ENCODE measurements around the gene NTPCR. TPM values are rescaled to one million over a fixed set of nuclear protein-coding genes. Genes with fewer than 3 reads are reported as not detected.

The NTPCR gene
- total and polyA plus RNA-seq, 3 donors from 2014 or later: 25.5 to 85.1 (median 38.8) TPM

DNA sequence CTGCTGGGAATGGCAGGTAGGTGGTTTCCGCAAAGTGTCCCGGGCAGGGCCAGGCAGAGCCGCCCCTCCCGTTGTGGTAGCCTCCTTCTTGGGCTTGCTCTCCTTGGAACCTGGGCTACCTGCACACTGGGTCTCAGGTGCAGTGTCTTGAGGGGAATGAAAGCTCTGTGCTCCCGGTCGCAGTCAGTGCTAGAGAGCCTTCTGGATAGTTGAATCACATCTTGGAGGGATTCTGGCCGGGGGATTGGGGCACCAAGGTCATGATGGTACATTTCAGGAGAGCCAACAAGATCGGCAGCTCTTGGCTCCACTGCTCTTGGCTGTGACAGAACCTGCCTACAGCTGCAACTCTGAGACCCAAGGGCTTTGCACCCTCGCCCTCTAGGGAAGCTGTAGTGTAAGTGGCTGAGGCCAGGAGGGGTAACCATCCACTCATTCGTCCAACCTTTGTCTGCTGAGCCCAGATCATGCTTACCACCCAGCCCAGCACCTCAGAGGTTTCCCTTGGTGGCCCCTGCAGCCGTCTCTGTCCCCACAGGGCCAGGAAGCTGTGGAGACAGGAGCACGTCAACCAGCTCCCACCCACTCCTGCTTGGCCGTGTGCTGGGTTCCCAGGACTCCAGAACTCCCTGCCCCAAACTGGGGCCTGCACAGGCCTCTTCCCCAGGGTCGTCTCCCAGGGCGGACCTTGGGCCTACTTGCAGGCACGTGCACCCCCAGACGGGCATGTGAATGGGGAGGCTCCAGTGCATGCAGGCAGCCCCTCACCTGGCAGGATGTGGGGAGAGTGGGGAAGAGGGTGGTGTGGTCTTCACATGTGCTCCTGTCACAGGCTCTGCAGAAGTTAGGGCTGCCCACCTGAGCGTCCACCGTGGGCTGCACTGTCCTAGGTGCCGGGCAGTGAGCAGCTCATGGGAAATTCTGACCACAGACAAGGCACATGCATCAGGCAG is 40.0 kb downstream of the NTPCR start:
- Histone ChIP-seq H3K9me3 (no peaks in the 10 kb centered on the region), H3K27ac (no peak overlapping the region), H3K36me3 (ENCODE audit: low read depth, missing control alignments) (no peaks in the 10 kb centered on the region), H3K4me3 (no peak overlapping the region), H3K27me3 (no peaks in the 10 kb centered on the region), H3K4me1 (no peaks in the 10 kb centered on the region)
- DNase-seq: no peak
- 90 to 92% methylated on average over 7 to 20 of the region's 20 CpGs for WGBS, 2 donors
- intact Hi-C loops (cut with DNase I; ENCODE audit: low total_unique reads): no loop called here
- no peak for TF ChIP-seq POLR2A (IDR thresholded peaks at IDR 0.05)
- TF ChIP-seq, protein P1, sequence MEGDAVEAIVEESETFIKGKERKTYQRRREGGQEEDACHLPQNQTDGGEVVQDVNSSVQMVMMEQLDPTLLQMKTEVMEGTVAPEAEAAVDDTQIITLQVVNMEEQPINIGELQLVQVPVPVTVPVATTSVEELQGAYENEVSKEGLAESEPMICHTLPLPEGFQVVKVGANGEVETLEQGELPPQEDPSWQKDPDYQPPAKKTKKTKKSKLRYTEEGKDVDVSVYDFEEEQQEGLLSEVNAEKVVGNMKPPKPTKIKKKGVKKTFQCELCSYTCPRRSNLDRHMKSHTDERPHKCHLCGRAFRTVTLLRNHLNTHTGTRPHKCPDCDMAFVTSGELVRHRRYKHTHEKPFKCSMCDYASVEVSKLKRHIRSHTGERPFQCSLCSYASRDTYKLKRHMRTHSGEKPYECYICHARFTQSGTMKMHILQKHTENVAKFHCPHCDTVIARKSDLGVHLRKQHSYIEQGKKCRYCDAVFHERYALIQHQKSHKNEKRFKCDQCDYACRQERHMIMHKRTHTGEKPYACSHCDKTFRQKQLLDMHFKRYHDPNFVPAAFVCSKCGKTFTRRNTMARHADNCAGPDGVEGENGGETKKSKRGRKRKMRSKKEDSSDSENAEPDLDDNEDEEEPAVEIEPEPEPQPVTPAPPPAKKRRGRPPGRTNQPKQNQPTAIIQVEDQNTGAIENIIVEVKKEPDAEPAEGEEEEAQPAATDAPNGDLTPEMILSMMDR (IDR thresholded peaks at IDR 0.05): no peak

DNA sequence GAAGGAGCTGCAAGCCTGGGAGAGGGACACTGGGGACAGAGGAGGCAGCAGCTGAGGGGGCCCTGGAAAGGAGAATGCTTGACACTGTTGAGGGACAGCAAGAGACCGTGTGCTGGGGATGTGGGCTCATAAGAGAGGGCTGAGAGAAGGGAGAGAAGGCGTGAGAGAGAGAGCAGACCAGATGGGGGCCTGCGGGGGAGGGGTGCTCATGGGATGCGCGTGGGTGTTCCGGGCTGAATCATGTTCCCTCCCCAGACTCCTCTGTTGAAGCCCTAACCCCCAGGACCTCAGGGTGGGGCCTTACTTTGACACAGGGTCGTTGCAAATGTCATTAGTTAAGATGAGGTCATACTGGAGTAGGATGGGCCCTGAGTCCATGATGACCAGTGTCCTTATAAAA is 40.8 kb downstream of the NTPCR start:
- H3K9me3 ChIP-seq: no peaks in the 10 kb centered on the region
- no peak overlapping the region for H3K27ac ChIP-seq
- TF ChIP-seq, protein P1 (IDR thresholded peaks at IDR 0.05): no peak
- no peak for TF ChIP-seq POLR2A (IDR thresholded peaks at IDR 0.05)
- 80 to 88% methylated on average over 7 of the region's 7 CpGs for WGBS, 2 donors
- H3K4me1 ChIP-seq: no peaks in the 10 kb centered on the region
- H3K4me3 ChIP-seq: no peak overlapping the region
- DNase-seq: no peak
- H3K27me3 ChIP-seq: no peaks in the 10 kb centered on the region
- intact Hi-C loops (cut with DNase I; ENCODE audit: low total_unique reads): no loop called here
- no peaks in the 10 kb centered on the region for H3K36me3 ChIP-seq (ENCODE audit: low read depth, missing control alignments)

DNA sequence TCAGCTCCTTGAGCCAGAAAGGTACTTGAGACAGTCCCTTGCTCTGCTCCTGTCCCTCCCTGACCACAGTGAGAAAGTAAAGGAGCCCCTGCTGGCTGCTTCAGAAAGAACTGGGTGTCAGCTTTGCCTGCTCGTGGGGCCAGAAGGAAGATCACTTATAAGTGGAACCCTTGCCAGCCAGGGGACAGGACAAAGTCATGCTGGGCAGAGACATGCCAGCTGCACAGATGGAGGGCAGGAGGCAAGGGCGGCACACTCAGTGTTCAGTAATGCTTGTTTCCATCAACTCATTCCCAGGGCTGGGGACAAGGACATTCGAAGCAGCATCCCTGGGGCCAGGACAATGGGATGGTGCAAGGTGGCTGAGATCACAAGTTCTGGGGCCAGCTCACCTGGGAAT is 41.8 kb downstream of the NTPCR start:
- H3K27me3 ChIP-seq: no peaks in the 10 kb centered on the region
- H3K4me1 ChIP-seq: no peaks in the 10 kb centered on the region
- no peak overlapping the region for H3K27ac ChIP-seq
- DNase-seq: no peak
- intact Hi-C loops (cut with DNase I; ENCODE audit: low total_unique reads): no loop called here
- H3K9me3 ChIP-seq: no peaks in the 10 kb centered on the region
- no peak for TF ChIP-seq POLR2A (IDR thresholded peaks at IDR 0.05)
- TF ChIP-seq, protein P1 (IDR thresholded peaks at IDR 0.05): no peak
- 81 to 93% methylated on average over 3 of the region's 3 CpGs for WGBS, 2 donors
- no peaks in the 10 kb centered on the region for H3K36me3 ChIP-seq (ENCODE audit: low read depth, missing control alignments)
- H3K4me3 ChIP-seq: no peak overlapping the region

DNA sequence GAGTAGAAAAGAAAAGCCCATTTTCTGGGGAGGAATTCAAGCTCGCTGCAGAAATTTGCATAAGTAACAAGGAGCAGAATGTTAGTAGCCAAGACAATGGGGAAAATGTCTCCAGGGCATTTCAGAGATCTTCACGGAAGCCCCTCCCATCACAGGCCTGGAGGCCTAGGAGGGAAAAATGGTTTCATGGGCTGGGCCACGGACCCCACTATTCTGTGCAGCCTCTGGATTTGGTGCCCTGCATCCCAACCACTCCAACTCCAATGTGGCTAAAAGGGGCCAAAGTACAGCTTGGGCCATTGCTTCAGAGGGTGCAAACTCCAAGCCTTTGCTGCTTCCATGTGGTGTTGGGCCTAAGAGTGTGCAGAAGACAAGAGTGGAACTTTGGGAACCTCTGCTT is 43.1 kb downstream of the NTPCR start:
- WGBS, 2 donors: 82 to 93% methylated on average over 3 of the region's 3 CpGs
- Histone ChIP-seq H3K4me3 (no peak overlapping the region), H3K36me3 (ENCODE audit: low read depth, missing control alignments) (no peaks in the 10 kb centered on the region), H3K27ac (no peak overlapping the region), H3K9me3 (no peaks in the 10 kb centered on the region), H3K4me1 (no peaks in the 10 kb centered on the region), H3K27me3 (no peaks in the 10 kb centered on the region)
- no peak for DNase-seq
- intact Hi-C loops (cut with DNase I; ENCODE audit: low total_unique reads): no loop called here
- TF ChIP-seq, protein P1 (IDR thresholded peaks at IDR 0.05): no peak
- TF ChIP-seq POLR2A (IDR thresholded peaks at IDR 0.05): no peak
